GM12878 (cell line): ENCODE measurements around the gene RRP12. TPM values are rescaled to one million over a fixed set of nuclear protein-coding genes. Genes with fewer than 3 reads are reported as not detected.

Source experiments
- CHD2 ChIP-seq: IDR thresholded peaks from 2 replicates; pipeline ENCODE4 v1.6.1; 2011; ENCODE audit warnings: low read depth, low read length, improper control_type of control experiment, borderline replicate concordance
- CREB1 ChIP-seq: IDR thresholded peaks from 2 replicates; pipeline ENCODE4 v1.6.1; 2012; ENCODE audit warnings: low read depth, mild to moderate bottlenecking, inconsistent platforms
- EP300 ChIP-seq, 2 experiments: fragments of 150-350 bp in 1 of 2; IDR thresholded peaks; 2 replicates each; pipeline ENCODE4 v1.6.1; 2011 to 2012; ENCODE audit warnings: low read depth in 2 of 2, low read length in 2 of 2, borderline replicate concordance in 1 of 2, improper control_type of control experiment in 1 of 2, inconsistent platforms in 1 of 2; ENCODE audit not compliant: control insufficient read depth in 1 of 2
- FOXK2 ChIP-seq: fragments of 450-650 bp; IDR thresholded peaks from 2 replicates; pipeline ENCODE4 v1.6.1; 2017; ENCODE audit warnings: mild to moderate bottlenecking, moderate library complexity
- KDM1A ChIP-seq: fragments of 200-600 bp; sonication (generic); IDR thresholded peaks from 2 replicates; pipeline ENCODE4 v1.6.1; 2016; ENCODE audit warnings: borderline replicate concordance
- MYC ChIP-seq: IDR thresholded peaks from 2 replicates; pipeline ENCODE4 v1.6.1; 2011; ENCODE audit warnings: mild to moderate bottlenecking, low read length, moderate library complexity, inconsistent platforms; ENCODE audit not compliant: insufficient read depth, insufficient replicate concordance, insufficient read length, severe bottlenecking
- PAX5 ChIP-seq: IDR thresholded peaks from 2 replicates; pipeline ENCODE4 v1.6.1; 2011; ENCODE audit warnings: low read depth, low read length, borderline replicate concordance
- POLR2A ChIP-seq: IDR thresholded peaks from 2 replicates; pipeline ENCODE4 v1.6.1; 2011; ENCODE audit warnings: low read depth, mild to moderate bottlenecking, low read length
- POLR2AphosphoS2 ChIP-seq: IDR thresholded peaks from 2 replicates; pipeline ENCODE4 v1.6.1; 2011; ENCODE audit warnings: low read depth, mild to moderate bottlenecking, low read length, improper control_type of control experiment, moderate library complexity
- RUNX3 ChIP-seq: IDR thresholded peaks from 2 replicates; pipeline ENCODE4 v1.6.1; 2012; ENCODE audit warnings: low read length, inconsistent platforms
- SIX5 ChIP-seq: IDR thresholded peaks from 2 replicates; pipeline ENCODE4 v1.6.1; 2011; ENCODE audit warnings: mild to moderate bottlenecking, low read depth, low read length, moderate library complexity; ENCODE audit not compliant: severe bottlenecking
- SMAD1 ChIP-seq: fragments of 450-650 bp; IDR thresholded peaks from 2 replicates; pipeline ENCODE4 v1.6.1; 2018; ENCODE audit warnings: mild to moderate bottlenecking, low read depth; ENCODE audit not compliant: partially characterized antibody
- SMC3 ChIP-seq: IDR thresholded peaks from 2 replicates; pipeline ENCODE4 v1.6.1; 2011; ENCODE audit warnings: low read length, improper control_type of control experiment, borderline replicate concordance
- TBL1XR1 ChIP-seq: IDR thresholded peaks from 2 replicates; pipeline ENCODE4 v1.6.1; 2012; ENCODE audit warnings: low read depth, low read length, improper control_type of control experiment
- TCF3 ChIP-seq: IDR thresholded peaks from 2 replicates; pipeline ENCODE4 v1.6.1; 2012; ENCODE audit warnings: low read depth, mild to moderate bottlenecking, low read length, borderline replicate concordance; ENCODE audit not compliant: insufficient read depth
- polyA plus RNA-seq, 11 experiments: library from polyadenylated mRNA; depleted of rRNA in 4 of 11; unstranded in 6 of 11; stranded (reverse) in 5 of 11; fragments of >200 nt; fragmentation: Nextera tagmentation in 4 of 11; fragmentation: Illumina TruSeq in 1 of 11; extraction: Ambion mirVana in 4 of 11; extraction: Trizol in 1 of 11; gene quantifications; 1 replicate in 1 of 11; 2 replicates in 10 of 11; pipeline versions ENCODE4 v1.2.1 to v1.2.3, GENCODE V29; 2011 to 2016; ENCODE audit warnings: inconsistent platforms in 2 of 11, missing spikeins in 2 of 11, low read depth in 1 of 11
- total RNA-seq, 4 experiments: library from RNA; depleted of rRNA in 3 of 4; stranded (reverse); fragments of >200 nt in 3 of 4; fragmentation: Illumina TruSeq in 1 of 4; extraction: Trizol in 1 of 4; gene quantifications; 2 replicates each; pipeline versions ENCODE4 v1.2.1 to v1.2.3, GENCODE V29; 2013 to 2021
- TF ChIP-seq, protein P1 (sequence below): fragments of 450-650 bp; IDR thresholded peaks from 2 replicates; pipeline ENCODE4 v1.6.1; 2017; ENCODE audit warnings: borderline replicate concordance
- TF ChIP-seq, protein P2 (sequence below): fragments of 450-650 bp; IDR thresholded peaks from 2 replicates; pipeline ENCODE4 v1.6.1; 2017; ENCODE audit warnings: mild to moderate bottlenecking
- TF ChIP-seq, protein P3 (sequence below): IDR thresholded peaks from 2 replicates; pipeline ENCODE4 v1.6.1; 2012; ENCODE audit warnings: low read length, inconsistent platforms
- TF ChIP-seq, protein P4 (sequence below): fragments of 450-650 bp; IDR thresholded peaks from 2 replicates; pipeline ENCODE4 v1.6.1; 2018; ENCODE audit warnings: borderline replicate concordance, mild to moderate bottlenecking; ENCODE audit not compliant: partially characterized antibody
- TF ChIP-seq, protein P5 (sequence below): IDR thresholded peaks from 2 replicates; pipeline ENCODE4 v1.6.1; 2012; ENCODE audit warnings: low read depth, low read length, improper control_type of control experiment

Gene RRP12
- total and polyA plus RNA-seq, 10 of the 15 experiments (the other 5 are each of a cell fraction or from before 2014, with no cell fraction given) = 5.3 to 48.7 (median 16.8) TPM

DNA sequence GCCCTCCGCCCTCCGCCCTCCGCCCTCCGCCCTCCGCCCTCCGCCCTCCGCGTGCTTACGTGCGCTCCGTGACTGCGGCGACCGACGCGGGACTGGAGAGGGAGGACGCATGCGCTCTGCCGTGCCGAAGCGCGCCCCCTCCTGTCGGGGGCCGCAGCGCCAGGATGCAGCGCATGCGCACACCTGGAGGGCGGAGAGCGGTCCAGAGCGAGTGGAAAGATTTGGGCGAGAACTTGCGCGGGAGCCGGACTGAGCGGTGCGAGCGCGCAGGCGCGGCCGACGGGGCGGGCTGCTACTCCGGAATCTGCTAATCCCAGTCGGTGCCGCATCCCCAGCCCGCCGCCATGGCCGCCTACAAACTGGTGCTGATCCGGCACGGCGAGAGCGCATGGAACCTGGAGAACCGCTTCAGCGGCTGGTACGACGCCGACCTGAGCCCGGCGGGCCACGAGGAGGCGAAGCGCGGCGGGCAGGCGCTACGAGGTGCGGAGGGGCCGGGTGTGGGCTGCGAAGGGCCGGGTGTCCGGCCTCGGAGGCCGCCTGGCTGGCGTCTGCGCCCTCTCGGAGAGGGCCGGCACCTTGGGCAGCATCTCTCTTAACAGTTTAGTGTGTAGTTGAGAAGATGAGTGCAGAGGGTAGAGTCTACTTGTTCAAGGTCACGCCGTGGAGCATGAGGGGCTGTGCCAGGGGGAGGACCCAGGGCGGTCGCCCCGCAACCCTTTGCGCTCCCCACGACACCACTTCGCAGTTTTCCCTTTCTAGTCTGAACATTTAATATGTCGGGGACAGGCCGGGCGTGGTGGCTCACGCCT, 25.0 kb upstream of the RRP12 start, which contains the start of gene PGAM1 (continued):
- TF ChIP-seq, protein P1, sequence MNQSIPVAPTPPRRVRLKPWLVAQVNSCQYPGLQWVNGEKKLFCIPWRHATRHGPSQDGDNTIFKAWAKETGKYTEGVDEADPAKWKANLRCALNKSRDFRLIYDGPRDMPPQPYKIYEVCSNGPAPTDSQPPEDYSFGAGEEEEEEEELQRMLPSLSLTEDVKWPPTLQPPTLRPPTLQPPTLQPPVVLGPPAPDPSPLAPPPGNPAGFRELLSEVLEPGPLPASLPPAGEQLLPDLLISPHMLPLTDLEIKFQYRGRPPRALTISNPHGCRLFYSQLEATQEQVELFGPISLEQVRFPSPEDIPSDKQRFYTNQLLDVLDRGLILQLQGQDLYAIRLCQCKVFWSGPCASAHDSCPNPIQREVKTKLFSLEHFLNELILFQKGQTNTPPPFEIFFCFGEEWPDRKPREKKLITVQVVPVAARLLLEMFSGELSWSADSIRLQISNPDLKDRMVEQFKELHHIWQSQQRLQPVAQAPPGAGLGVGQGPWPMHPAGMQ = no peak
- no peak for TF ChIP-seq EP300 (IDR thresholded peaks at IDR 0.05; ENCODE audit: borderline replicate concordance in 1 of 2, control insufficient read depth in 1 of 2, low read depth in 2 of 2, low read length in 2 of 2)
- no peak for TF ChIP-seq SMAD1
- TF ChIP-seq, protein P2, sequence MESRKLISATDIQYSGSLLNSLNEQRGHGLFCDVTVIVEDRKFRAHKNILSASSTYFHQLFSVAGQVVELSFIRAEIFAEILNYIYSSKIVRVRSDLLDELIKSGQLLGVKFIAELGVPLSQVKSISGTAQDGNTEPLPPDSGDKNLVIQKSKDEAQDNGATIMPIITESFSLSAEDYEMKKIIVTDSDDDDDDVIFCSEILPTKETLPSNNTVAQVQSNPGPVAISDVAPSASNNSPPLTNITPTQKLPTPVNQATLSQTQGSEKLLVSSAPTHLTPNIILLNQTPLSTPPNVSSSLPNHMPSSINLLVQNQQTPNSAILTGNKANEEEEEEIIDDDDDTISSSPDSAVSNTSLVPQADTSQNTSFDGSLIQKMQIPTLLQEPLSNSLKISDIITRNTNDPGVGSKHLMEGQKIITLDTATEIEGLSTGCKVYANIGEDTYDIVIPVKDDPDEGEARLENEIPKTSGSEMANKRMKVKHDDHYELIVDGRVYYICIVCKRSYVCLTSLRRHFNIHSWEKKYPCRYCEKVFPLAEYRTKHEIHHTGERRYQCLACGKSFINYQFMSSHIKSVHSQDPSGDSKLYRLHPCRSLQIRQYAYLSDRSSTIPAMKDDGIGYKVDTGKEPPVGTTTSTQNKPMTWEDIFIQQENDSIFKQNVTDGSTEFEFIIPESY = no peak
- no peak for TF ChIP-seq PAX5
- TF ChIP-seq, protein P3, sequence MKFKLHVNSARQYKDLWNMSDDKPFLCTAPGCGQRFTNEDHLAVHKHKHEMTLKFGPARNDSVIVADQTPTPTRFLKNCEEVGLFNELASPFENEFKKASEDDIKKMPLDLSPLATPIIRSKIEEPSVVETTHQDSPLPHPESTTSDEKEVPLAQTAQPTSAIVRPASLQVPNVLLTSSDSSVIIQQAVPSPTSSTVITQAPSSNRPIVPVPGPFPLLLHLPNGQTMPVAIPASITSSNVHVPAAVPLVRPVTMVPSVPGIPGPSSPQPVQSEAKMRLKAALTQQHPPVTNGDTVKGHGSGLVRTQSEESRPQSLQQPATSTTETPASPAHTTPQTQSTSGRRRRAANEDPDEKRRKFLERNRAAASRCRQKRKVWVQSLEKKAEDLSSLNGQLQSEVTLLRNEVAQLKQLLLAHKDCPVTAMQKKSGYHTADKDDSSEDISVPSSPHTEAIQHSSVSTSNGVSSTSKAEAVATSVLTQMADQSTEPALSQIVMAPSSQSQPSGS = no peak
- no peak for TF ChIP-seq RUNX3
- peak; percentile 39; the same call in 1 of the 2 replicates for TF ChIP-seq CHD2
- TF ChIP-seq, protein P4, sequence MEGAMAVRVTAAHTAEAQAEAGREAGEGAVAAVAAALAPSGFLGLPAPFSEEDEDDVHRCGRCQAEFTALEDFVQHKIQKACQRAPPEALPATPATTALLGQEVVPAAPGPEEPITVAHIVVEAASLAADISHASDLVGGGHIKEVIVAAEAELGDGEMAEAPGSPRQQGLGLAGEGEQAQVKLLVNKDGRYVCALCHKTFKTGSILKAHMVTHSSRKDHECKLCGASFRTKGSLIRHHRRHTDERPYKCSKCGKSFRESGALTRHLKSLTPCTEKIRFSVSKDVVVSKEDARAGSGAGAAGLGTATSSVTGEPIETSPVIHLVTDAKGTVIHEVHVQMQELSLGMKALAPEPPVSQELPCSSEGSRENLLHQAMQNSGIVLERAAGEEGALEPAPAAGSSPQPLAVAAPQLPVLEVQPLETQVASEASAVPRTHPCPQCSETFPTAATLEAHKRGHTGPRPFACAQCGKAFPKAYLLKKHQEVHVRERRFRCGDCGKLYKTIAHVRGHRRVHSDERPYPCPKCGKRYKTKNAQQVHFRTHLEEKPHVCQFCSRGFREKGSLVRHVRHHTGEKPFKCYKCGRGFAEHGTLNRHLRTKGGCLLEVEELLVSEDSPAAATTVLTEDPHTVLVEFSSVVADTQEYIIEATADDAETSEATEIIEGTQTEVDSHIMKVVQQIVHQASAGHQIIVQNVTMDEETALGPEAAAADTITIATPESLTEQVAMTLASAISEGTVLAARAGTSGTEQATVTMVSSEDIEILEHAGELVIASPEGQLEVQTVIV = no peak
- no peak for TF ChIP-seq KDM1A
- no peak for TF ChIP-seq MYC
- TF ChIP-seq TBL1XR1 = peak; percentile 33; the same call in 1 of the 2 replicates
- 0 out of 2 replicates have a peak, but pooled peaks have one; percentile 57 for TF ChIP-seq CREB1
- no peak for TF ChIP-seq POLR2AphosphoS2
- TF ChIP-seq SMC3 = no peak; the same call in 1 of the 2 replicates
- no peak for TF ChIP-seq FOXK2
- TF ChIP-seq, protein P5, sequence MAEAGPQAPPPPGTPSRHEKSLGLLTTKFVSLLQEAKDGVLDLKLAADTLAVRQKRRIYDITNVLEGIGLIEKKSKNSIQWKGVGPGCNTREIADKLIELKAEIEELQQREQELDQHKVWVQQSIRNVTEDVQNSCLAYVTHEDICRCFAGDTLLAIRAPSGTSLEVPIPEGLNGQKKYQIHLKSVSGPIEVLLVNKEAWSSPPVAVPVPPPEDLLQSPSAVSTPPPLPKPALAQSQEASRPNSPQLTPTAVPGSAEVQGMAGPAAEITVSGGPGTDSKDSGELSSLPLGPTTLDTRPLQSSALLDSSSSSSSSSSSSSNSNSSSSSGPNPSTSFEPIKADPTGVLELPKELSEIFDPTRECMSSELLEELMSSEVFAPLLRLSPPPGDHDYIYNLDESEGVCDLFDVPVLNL = no peak
- peak; percentile 81 for TF ChIP-seq POLR2A
- no peak for TF ChIP-seq TCF3
- peak; percentile 7 for TF ChIP-seq SIX5
